Stimulated activated memory B cell treated with anti-CD40 and anti-IgM and Interleukin-4, amounts not matched to agents 10 μg/mL and 1 μg/mL and 100 μg/mL, for 72 hours (primary cell): ENCODE measurements around the gene TBL3.
"Not testable (repeated sequence)": the region's sequence is repeated elsewhere in the genome, so short reads cannot be mapped to it uniquely, and the experiment has no call there.

Experiments
- ATAC-seq: fragments of 150-1000 bp; cut with Tn5 transposase; 2 replicates; pipeline ENCODE4 v1.10.0; 2021
- H3K27ac Mint-ChIP-seq: one replicate; pipeline ENCODE4 v1.8.0; 2022; ENCODE audit warnings: mild to moderate bottlenecking, mixed read lengths
- H3K27me3 Mint-ChIP-seq: one replicate; pipeline ENCODE4 v1.8.0; 2022; ENCODE audit warnings: mixed read lengths
- H3K36me3 Mint-ChIP-seq: one replicate; pipeline ENCODE4 v1.8.0; 2022; ENCODE audit warnings: mixed read lengths
- H3K4me1 Mint-ChIP-seq: one replicate; pipeline ENCODE4 v1.8.0; 2022; ENCODE audit warnings: mixed read lengths
- H3K4me3 Mint-ChIP-seq: one replicate; pipeline ENCODE4 v1.8.0; 2022; ENCODE audit warnings: mild to moderate bottlenecking, moderate library complexity, mixed read lengths
- H3K9me3 Mint-ChIP-seq: one replicate; pipeline ENCODE4 v1.8.0; 2022; ENCODE audit warnings: mixed read lengths

Gene TBL3

DNA sequence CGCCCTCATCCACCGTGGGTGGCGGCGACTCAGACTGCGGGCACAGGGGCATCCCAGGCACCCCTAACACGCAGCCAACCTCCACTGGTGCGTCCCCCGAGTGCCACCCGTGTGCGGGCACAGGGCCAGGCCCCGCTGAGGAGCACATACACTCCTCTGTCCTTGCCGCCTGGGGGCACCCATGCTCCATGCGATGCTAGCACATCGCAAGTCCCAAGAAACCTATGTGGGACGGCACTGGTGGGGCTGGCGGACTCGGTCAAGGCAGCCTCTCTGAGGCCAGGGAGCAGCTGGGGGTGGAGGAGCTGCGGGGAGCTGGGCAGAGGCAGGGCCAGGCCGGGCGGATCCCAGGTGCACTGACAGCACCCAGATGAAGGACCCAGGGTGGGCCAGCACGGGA lies 33.8 kb downstream of the TBL3 start:
- no peaks in the 10 kb centered on the region for H3K9me3 Mint-ChIP-seq
- H3K27ac Mint-ChIP-seq, result peak overlapping the region; percentile 60
- H3K27me3 Mint-ChIP-seq, result no peaks in the 10 kb centered on the region

GRCh38 chr16:2006317-2006716 lies 34.5 kb downstream of the TBL3 start:
- no peak for ATAC-seq
- Mint-ChIP-seq H3K9me3 (no peaks in the 10 kb centered on the region), H3K36me3 (peaks cover 43% of the 10 kb centered on the region), H3K27me3 (no peaks in the 10 kb centered on the region), H3K4me1 (peaks cover 60% of the 10 kb centered on the region), H3K27ac (peak overlapping the region; percentile 60), H3K4me3 (peak overlapping the region; percentile 27)

More for the DNA sequence above, 33.8 kb downstream of the TBL3 start:
- H3K36me3 Mint-ChIP-seq, result peaks cover 50% of the 10 kb centered on the region
- H3K4me3 Mint-ChIP-seq, result peak overlapping the region; percentile 20
- no peak for ATAC-seq
- H3K4me1 Mint-ChIP-seq, result peaks cover 60% of the 10 kb centered on the region

DNA sequence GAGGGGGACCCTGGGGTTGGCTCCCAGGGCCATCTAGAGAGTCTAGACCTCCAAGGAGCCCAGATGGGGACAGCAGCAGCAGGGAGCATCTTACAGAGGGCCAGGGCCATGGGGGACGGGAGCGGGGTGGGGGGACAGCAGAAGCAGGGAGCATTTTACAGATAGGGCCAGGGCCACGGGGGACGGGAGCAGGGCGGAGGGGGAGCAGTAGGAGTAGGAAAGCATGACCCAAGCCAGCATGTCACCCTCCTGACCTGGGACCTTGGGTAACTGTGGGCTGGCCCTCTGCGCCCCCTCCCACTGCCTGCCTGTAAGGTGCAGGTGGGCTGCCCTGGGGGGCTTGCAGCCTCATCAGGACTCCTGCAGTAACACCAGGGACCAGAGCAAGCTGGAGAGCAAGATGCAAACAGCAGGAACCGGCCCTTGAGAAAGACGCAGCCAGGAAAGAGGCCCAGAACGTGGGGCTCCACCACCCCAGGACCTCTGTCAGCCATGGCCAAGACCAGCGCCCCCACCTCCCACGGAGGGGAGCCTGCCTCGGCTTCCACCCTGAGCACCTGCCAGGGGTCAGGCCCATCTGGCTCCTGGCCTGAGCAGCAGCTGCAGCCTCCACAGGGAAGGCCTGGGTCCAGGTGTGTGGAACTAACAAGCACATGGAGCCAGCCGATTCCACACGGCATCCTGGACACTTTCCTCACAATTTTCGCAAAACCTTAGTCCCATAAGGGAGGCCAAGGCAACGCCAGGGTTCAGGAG lies 35.4 kb downstream of the TBL3 start:
- H3K4me3 Mint-ChIP-seq, result peak overlapping the region; percentile 83
- peaks cover 38% of the 10 kb centered on the region for H3K36me3 Mint-ChIP-seq
- peak overlapping the region; percentile 60 for H3K27ac Mint-ChIP-seq

DNA sequence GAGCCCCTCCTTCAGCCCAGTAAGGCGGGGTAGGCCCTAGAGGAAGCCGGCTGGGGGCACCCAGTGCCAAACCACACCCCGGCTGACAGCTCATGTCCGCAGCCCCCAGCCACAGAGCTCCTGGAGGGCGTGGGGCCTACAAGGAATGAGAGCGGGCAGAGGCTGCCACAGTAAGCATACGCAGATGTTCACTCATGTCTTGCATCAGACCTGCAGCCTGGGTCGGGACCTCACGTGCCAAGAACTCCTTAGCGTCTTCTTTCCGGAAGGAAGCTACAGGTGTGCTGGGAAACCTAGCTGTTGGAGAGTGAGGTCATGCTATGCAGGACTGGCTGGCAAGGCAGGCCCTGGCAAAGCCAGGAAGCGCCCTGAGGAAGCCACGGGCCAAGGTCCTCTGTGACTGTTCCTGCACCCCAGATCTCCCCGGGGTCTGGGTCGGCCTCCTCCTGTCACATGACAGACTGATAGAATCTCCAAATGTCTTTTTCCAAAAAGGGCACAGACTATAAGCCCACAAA lies 36.2 kb downstream of the TBL3 start:
- Mint-ChIP-seq H3K4me1 (peaks cover 60% of the 10 kb centered on the region), H3K27me3 (no peaks in the 10 kb centered on the region), H3K36me3 (peaks cover 35% of the 10 kb centered on the region), H3K9me3 (no peaks in the 10 kb centered on the region), H3K4me3 (peak overlapping the region; percentile 83), H3K27ac (peak overlapping the region; percentile 61)
- no peak for ATAC-seq

More for the DNA sequence above, 35.4 kb downstream of the TBL3 start:
- no peak for ATAC-seq
- Mint-ChIP-seq H3K4me1 (peaks cover 60% of the 10 kb centered on the region), H3K9me3 (no peaks in the 10 kb centered on the region), H3K27me3 (no peaks in the 10 kb centered on the region)

GRCh38 chr16:2008631-2009163 lies 36.8 kb downstream of the TBL3 start:
- Mint-ChIP-seq H3K4me1 (peaks cover 60% of the 10 kb centered on the region), H3K4me3 (peak overlapping the region; percentile 83), H3K36me3 (peaks cover 35% of the 10 kb centered on the region), H3K27me3 (no peaks in the 10 kb centered on the region), H3K9me3 (no peaks in the 10 kb centered on the region), H3K27ac (peak overlapping the region; percentile 61)
- ATAC-seq, result no peak

GRCh38 chr16:2009164-2009711 lies 37.4 kb downstream of the TBL3 start:
- Mint-ChIP-seq H3K27me3 (no peaks in the 10 kb centered on the region), H3K27ac (peak overlapping the region; percentile 93), H3K4me1 (peaks cover 55% of the 10 kb centered on the region), H3K9me3 (no peaks in the 10 kb centered on the region), H3K36me3 (peaks cover 35% of the 10 kb centered on the region), H3K4me3 (peak overlapping the region; percentile 83)
- peak; percentile 54 for ATAC-seq

DNA sequence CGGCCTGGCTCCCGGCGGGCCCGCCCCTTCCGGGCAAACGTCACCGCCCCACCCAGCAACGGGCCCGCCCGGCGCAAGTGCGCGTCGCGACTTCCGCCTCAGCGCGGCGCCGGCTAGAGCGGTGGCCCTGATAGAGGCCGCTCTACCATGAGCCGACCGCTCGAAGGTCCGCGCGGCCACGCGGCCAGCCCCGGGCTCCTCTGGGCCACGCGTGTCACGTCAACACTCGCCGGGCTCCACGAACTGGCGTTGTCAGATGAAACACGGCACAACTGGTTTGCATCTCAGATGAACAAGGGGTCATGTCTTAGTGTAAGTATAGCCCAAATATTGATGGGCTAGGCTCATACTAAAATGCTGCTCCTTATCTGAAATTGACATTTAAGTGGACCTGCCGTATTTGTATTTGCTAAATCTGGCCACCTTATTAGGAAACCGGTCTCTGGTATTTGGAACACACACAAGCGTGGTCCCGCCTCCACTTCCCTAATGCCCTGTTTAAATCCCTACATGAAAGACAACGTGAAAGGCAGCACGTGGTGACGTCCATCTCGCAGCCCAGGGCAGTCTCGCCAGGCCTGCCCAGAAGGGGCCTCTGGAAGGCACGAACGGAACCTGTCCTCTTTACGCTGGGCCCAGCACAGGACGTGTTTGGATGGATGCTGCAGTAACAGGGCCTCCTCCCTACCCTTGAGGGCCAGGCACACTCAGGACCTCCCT lies 38.1 kb downstream of the TBL3 start, which contains the start of gene ZNF598:
ZNF598 (minus strand) TSS at position 31 of the 720 bp plus-strand sequence.
- Mint-ChIP-seq H3K27me3 (no peaks in the 10 kb centered on the region), H3K27ac (peak within 1 kb of the TSS; percentile 93), H3K4me1 (peaks cover 48% of the 10 kb centered on the region), H3K36me3 (peaks cover 32% of the 10 kb centered on the region), H3K9me3 (no peaks in the 10 kb centered on the region), H3K4me3 (peak within 1 kb of the TSS; percentile 90)
- peak; percentile 98 for ATAC-seq

DNA sequence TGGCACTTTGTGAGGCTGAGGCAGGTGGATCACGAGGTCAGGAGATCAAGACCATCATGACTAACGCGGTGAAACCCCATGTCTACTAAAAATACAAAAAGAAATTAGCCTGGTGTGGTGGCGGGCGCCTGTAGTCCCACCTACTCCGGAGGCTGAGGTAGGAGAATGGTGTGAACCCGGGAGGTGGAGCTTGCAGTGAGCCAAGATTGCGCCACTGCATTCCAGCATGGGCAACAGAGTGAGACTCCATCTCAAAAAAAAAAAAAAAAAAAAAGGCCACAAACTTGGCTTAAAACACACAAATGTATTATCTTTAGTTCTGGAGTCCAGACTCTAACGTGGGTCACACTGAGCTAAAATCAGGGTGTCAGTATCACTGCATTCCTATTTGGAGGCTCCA lies 39.9 kb downstream of the TBL3 start:
- not testable (repeated sequence) for H3K9me3 Mint-ChIP-seq, H3K27ac Mint-ChIP-seq, ATAC-seq, H3K4me3 Mint-ChIP-seq, H3K27me3 Mint-ChIP-seq
- Mint-ChIP-seq H3K36me3 (peaks cover 17% of the 10 kb centered on the region), H3K4me1 (peaks cover 30% of the 10 kb centered on the region)

DNA sequence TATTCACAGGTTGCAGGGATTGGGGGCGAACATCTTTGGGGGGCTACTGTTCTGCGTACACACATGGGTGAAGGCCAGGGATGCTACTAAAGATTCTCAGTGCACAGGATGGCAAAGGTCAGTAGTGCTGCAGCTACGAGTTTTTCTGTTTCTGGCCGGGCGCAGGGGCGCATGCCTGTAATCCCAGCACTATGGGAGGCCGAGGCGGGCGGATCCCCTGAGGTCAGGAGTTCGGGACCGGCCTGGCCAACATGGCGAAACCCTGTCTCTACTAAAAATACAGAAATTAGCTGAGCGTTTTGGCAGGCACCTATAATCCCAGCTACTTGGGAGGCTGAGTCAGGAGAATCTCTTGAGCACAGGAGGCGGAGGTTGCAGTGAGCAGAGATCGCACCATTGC lies 41.7 kb downstream of the TBL3 start:
- Mint-ChIP-seq H3K4me3 (no peak overlapping the region), H3K4me1 (peaks cover 12% of the 10 kb centered on the region), H3K36me3 (peaks cover 3% of the 10 kb centered on the region), H3K27me3 (peaks cover 10% of the 10 kb centered on the region), H3K27ac (no peak overlapping the region), H3K9me3 (no peaks in the 10 kb centered on the region)
- ATAC-seq, result no peak

- H3K4me3 Mint-ChIP-seq, result no peak overlapping the region
- no peaks in the 10 kb centered on the region for H3K9me3 Mint-ChIP-seq
- no peaks in the 10 kb centered on the region for H3K36me3 Mint-ChIP-seq
- H3K27ac Mint-ChIP-seq, result no peak overlapping the region
- ATAC-seq, result no peak
- peaks cover 21% of the 10 kb centered on the region for H3K27me3 Mint-ChIP-seq
- H3K4me1 Mint-ChIP-seq, result peaks cover 3% of the 10 kb centered on the region
Measured at GRCh38 chr16:2015117-2015946, 43.5 kb downstream of the TBL3 start.

GRCh38 chr16:2015947-2016208 lies 44.0 kb downstream of the TBL3 start:
- H3K4me3 Mint-ChIP-seq, result no peak overlapping the region
- H3K27ac Mint-ChIP-seq, result no peak overlapping the region
- no peaks in the 10 kb centered on the region for H3K36me3 Mint-ChIP-seq
- no peak for ATAC-seq
- H3K4me1 Mint-ChIP-seq, result peaks cover 6% of the 10 kb centered on the region
- no peaks in the 10 kb centered on the region for H3K9me3 Mint-ChIP-seq
- peaks cover 27% of the 10 kb centered on the region for H3K27me3 Mint-ChIP-seq

DNA sequence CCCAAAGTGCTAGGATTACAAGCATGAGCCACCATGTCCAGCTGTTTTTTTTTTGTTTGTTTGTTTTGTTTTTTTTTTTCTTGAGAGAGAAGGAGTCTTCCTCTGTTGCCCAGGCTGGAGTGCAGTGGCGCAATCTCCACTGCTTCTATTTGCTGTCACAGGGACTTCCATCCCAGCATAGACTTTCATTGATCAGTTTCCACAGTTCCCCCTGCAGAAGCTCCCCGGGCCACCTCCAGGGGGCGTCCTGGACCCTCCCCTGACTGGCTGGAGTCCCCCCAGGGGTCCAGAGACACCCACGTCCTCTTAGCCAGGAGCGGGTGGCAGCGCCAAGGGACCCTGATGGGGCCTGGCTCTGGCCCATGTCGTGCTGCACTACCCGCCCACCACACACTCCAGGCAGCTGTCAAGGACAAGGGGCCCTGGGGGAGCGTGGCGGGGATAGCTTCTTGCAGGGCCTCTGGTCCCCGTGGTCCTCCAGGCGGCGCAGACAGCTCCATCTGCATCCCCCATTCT lies 44.6 kb downstream of the TBL3 start:
- peaks cover 33% of the 10 kb centered on the region for H3K27me3 Mint-ChIP-seq
- no peak overlapping the region for H3K4me3 Mint-ChIP-seq
- H3K27ac Mint-ChIP-seq, result no peak overlapping the region
- H3K36me3 Mint-ChIP-seq, result no peaks in the 10 kb centered on the region
- ATAC-seq, result no peak
- H3K4me1 Mint-ChIP-seq, result peaks cover 8% of the 10 kb centered on the region
- no peaks in the 10 kb centered on the region for H3K9me3 Mint-ChIP-seq

- Mint-ChIP-seq H3K9me3 (no peaks in the 10 kb centered on the region), H3K27ac (no peak within 1 kb of the TSS), H3K36me3 (no peaks in the 10 kb centered on the region), H3K4me1 (peaks cover 24% of the 10 kb centered on the region), H3K4me3 (peak within 1 kb of the TSS; percentile 58), H3K27me3 (peaks cover 60% of the 10 kb centered on the region)
- ATAC-seq, result no peak
Measured at GRCh38 chr16:2019518-2019920, 47.7 kb downstream of the TBL3 start, which contains the start of gene NPW. NPW (plus strand) TSS chr16:2019785.

DNA sequence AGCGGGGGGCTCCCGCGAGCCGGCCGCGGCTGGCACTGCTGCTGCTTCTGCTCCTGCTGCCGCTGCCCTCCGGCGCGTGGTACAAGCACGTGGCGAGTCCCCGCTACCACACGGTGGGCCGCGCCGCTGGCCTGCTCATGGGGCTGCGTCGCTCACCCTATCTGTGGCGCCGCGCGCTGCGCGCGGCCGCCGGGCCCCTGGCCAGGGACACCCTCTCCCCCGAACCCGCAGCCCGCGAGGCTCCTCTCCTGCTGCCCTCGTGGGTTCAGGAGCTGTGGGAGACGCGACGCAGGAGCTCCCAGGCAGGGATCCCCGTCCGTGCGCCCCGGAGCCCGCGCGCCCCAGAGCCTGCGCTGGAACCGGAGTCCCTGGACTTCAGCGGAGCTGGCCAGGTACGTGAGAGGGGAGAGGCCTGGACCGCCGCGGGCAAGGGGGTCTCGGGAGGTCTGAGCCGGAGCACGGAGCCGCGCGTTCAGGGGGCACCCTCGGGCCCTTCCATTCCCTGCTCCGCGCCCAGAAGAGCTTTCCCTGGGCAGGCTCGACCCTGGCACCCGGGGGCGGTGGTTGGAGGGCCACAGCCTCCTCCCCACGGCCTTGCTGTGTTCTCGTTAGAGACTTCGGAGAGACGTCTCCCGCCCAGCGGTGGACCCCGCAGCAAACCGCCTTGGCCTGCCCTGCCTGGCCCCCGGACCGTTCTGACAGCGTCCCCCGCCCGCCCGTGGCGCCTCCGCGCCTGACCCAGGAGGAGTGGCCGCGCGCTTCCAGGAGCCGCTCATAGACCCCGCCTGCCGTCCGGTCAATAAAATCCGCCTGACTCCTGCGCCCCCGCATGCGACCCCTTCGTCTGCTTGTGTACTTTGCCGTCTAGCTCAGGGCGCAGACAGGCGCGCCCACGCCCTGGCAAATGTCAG lies 48.3 kb downstream of the TBL3 start:
- Mint-ChIP-seq H3K9me3 (no peaks in the 10 kb centered on the region), H3K4me3 (peak overlapping the region; percentile 58), H3K36me3 (no peaks in the 10 kb centered on the region), H3K27me3 (peaks cover 66% of the 10 kb centered on the region), H3K4me1 (peaks cover 25% of the 10 kb centered on the region), H3K27ac (no peak overlapping the region)
- ATAC-seq, result no peak
